Measurements from ENCODE around the gene PFKFB2. TPM values are rescaled to one million over a fixed set of nuclear protein-coding genes. Genes with fewer than 3 reads are reported as not detected.

The PFKFB2 gene
- total RNA-seq, 6 experiments from 2014 or later = 2.5 to 7.0 (median 3.2) TPM

- Mint-ChIP-seq H3K27ac (no peak overlapping the region), H3K9me3 (peaks cover 11% of the 10 kb centered on the region), H3K27me3 (ENCODE audit: insufficient read depth) (peaks cover 6% of the 10 kb centered on the region; the same call in 1 of the 2 replicates), H3K36me3 (ENCODE audit: low read depth) (peaks cover 10% of the 10 kb centered on the region; the same call in 1 of the 2 replicates), H3K4me1 (ENCODE audit: low read depth) (no peaks in the 10 kb centered on the region), H3K4me3 (no peak overlapping the region)
- no peak for DNase-seq
- TF ChIP-seq CTCF (IDR thresholded peaks at IDR 0.05) = no peak
Observed at GRCh38 chr1:207129053-207129452, 76.0 kb downstream of the PFKFB2 start.

Other genes starting within 250 kb of the PFKFB2 start
- gene IL20, start 187.7 kb upstream of the PFKFB2 start, total RNA-seq (2021; fragmentation: NEBNext Ultra II Directional; extraction: Animal tissue kit (Norgen Biotek cat#: 25700)) = not detected
- gene IL24, start 155.8 kb upstream of the PFKFB2 start, total RNA-seq (2021; fragmentation: NEBNext Ultra II Directional; extraction: Animal tissue kit (Norgen Biotek cat#: 25700)) = under 1 TPM in 1 of 6 experiments, not detected in 5; 0.24 TPM
- 1 to 10 TPM in 2 of 6 experiments, under 1 TPM in 4; 0.28 to 1.3 (median 0.67) TPM for gene FCMR, start 131.3 kb upstream of the PFKFB2 start, total RNA-seq (2021; fragmentation: NEBNext Ultra II Directional; extraction: Animal tissue kit (Norgen Biotek cat#: 25700))
- under 1 TPM in 2 of 6 experiments, not detected in 4; 0.14 to 0.26 TPM for gene PIGR, start 106.8 kb upstream of the PFKFB2 start, total RNA-seq (2021; fragmentation: NEBNext Ultra II Directional; extraction: Animal tissue kit (Norgen Biotek cat#: 25700))
- not detected for gene FCAMR, start 82.8 kb upstream of the PFKFB2 start, total RNA-seq (2021; fragmentation: NEBNext Ultra II Directional; extraction: Animal tissue kit (Norgen Biotek cat#: 25700))
- gene C1orf116, start 20.5 kb upstream of the PFKFB2 start, total RNA-seq (2021; fragmentation: NEBNext Ultra II Directional; extraction: Animal tissue kit (Norgen Biotek cat#: 25700)) = under 1 TPM; 0.02 to 0.09 (median 0.06) TPM
- gene YOD1, start 2.1 kb upstream of the PFKFB2 start, total RNA-seq (2021; fragmentation: NEBNext Ultra II Directional; extraction: Animal tissue kit (Norgen Biotek cat#: 25700)) = 10 to 100 TPM in 1 of 6 experiments, 1 to 10 TPM in 5; 6.5 to 10.6 (median 7.1) TPM
- gene C4BPB, start 35.6 kb downstream of the PFKFB2 start, total RNA-seq (2021; fragmentation: NEBNext Ultra II Directional; extraction: Animal tissue kit (Norgen Biotek cat#: 25700)) = under 1 TPM in 5 of 6 experiments, not detected in 1; 0.15 to 0.59 (median 0.24) TPM
- gene C4BPA, start 51.0 kb downstream of the PFKFB2 start, total RNA-seq (2021; fragmentation: NEBNext Ultra II Directional; extraction: Animal tissue kit (Norgen Biotek cat#: 25700)) = not detected